Activated naive CD8-positive, alpha-beta T cell treated with anti-CD3 and anti-CD28 coated beads, Interleukin-2, amount 10 ng/mL, durations not matched to agents 7 days and 5 days (primary cell): ENCODE results near the gene CDH1. TPM values are rescaled to one million over a fixed set of nuclear protein-coding genes. Genes with fewer than 3 reads are reported as not detected.
"Not testable (repeated sequence)": the region's sequence is repeated elsewhere in the genome, so short reads cannot be mapped to it uniquely, and the experiment has no call there.

Experiments used
- ATAC-seq: fragments of 150-1000 bp; cut with Tn5 transposase; one replicate; pipeline ENCODE4 v1.10.0; 2021; ENCODE audit warnings: low read depth, moderate library complexity
- POLR2A ChIA-PET: fragments of 350-600 bp; sonication (Branson Sonifier 250); formaldehyde crosslinking; loops from one replicate; lab custom pipeline; 2021; ENCODE audit warnings: antibody characterized with exemption; lab: Charles Lee
- DNase-seq: peaks from one replicate; pipeline ENCODE4 v3.0.0; 2021
- H3K27ac Mint-ChIP-seq: one replicate; pipeline ENCODE4 v1.8.0; 2022; ENCODE audit warnings: mild to moderate bottlenecking, mixed read lengths
- H3K27me3 Mint-ChIP-seq: one replicate; pipeline ENCODE4 v1.8.0; 2022; ENCODE audit warnings: mild to moderate bottlenecking, moderate library complexity, mixed read lengths
- H3K36me3 Mint-ChIP-seq: one replicate; pipeline ENCODE4 v1.8.0; 2021; ENCODE audit warnings: mild to moderate bottlenecking, mixed read lengths
- H3K4me1 Mint-ChIP-seq: one replicate; pipeline ENCODE4 v1.8.0; 2021; ENCODE audit warnings: mixed read lengths
- H3K4me3 Mint-ChIP-seq: one replicate; pipeline ENCODE4 v1.8.0; 2022; ENCODE audit warnings: mild to moderate bottlenecking, moderate library complexity, mixed read lengths
- H3K9me3 Mint-ChIP-seq: one replicate; pipeline ENCODE4 v1.8.0; 2021; ENCODE audit warnings: mixed read lengths
- total RNA-seq, 2 experiments: library from RNA; stranded (reverse); gene quantifications; one replicate each; pipeline ENCODE4 v1.2.3, GENCODE V29; 2021

The CDH1 gene
- total RNA-seq, 2 experiments from 2014 or later = 0.51 to 0.58 TPM

DNA sequence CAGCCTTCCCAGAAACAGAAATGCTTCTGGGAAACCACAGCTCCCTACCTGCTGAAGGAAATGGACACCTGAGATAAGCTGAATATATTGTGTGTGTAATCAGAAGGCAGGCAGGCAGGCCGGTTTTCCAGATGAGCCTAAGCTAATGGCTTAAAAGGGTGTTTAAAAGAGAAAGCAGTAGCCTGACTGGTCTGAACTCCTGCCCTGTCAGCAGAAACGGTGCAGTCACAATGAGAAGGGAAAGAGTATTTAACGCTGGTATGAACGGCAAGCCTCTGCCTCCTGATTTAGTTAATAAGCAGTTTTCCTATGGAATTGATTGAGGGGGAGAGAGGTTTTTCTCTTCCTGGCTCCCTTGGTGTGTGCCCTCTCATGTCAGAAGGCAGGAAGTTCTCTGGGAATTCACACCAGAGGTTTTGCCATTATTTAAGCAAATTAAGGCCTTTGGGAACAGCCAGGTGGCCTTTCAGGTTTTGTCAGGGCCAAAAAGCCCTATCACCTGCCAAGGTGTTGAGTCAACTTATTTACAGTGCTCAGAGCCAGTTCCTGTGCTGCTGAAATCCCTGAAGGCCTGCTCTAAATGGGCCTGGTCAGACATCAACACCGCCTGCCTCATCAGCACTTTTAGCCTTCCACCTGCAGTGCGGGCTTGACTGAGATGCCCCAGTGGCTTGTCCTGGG, 41.6 kb downstream of the CDH1 start:
- no peak for ATAC-seq
- POLR2A ChIA-PET = interaction anchor here (0.5 kb wide), 1 partner anchor 446 kb away, joined by 5 read pairs; no protein-coding TSS in a partner anchor
- no peak for DNase-seq
- Mint-ChIP-seq H3K4me3 (no peak overlapping the region), H3K36me3 (no peaks in the 10 kb centered on the region), H3K27ac (no peak overlapping the region), H3K27me3 (peaks cover 29% of the 10 kb centered on the region), H3K9me3 (no peaks in the 10 kb centered on the region), H3K4me1 (peaks cover 12% of the 10 kb centered on the region)

DNA sequence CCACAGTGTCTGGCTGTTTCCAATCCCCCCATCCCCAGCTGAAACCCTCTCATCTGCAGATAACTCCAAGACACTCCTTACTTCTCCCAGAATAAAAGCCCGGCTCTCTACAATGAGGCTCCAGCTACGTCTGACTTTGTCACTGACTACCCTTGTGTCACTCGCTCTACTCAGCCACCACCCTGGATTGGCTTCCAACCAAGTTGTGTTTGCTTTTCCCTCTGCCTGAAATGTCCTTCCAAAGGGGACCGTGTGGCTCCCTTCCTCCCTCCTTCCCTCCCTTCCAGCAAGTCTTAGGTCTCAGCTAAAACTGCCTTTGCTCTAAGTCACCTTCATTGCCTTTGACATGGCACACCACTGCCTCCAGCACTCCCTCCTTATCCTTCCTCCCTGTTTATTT, 42.8 kb downstream of the CDH1 start:
- H3K27me3 Mint-ChIP-seq = peaks cover 30% of the 10 kb centered on the region
- H3K4me3 Mint-ChIP-seq = no peak overlapping the region
- no peak for DNase-seq
- no peak overlapping the region for H3K27ac Mint-ChIP-seq
- ATAC-seq = no peak
- POLR2A ChIA-PET = no interaction called here
- no peaks in the 10 kb centered on the region for H3K9me3 Mint-ChIP-seq
- peaks cover 12% of the 10 kb centered on the region for H3K4me1 Mint-ChIP-seq
- no peaks in the 10 kb centered on the region for H3K36me3 Mint-ChIP-seq

DNA sequence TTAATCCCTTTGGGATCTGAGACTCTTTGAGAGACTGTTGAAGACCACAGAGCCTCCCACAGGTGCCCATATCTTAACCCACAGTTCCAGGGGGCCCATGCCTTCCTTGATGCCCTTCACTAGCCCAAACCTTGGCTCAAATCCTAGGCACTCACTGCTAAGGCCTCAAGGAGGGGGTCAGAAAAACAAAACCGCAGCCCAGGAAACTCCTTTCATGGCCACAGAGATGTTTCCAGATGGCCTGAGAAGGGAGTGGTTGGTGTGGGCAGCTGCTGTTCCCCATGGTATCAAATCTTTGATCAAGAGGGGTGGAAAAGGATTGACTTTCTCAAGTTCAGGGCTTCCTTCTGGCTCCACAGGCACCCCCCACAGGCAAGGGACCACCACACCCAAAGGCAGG, 44.7 kb downstream of the CDH1 start:
- Mint-ChIP-seq H3K27me3 (peaks cover 20% of the 10 kb centered on the region), H3K36me3 (no peaks in the 10 kb centered on the region), H3K27ac (no peak overlapping the region), H3K4me3 (no peak overlapping the region), H3K9me3 (no peaks in the 10 kb centered on the region), H3K4me1 (peaks cover 7% of the 10 kb centered on the region)
- POLR2A ChIA-PET = no interaction called here
- DNase-seq (no peak), ATAC-seq (no peak)

DNA sequence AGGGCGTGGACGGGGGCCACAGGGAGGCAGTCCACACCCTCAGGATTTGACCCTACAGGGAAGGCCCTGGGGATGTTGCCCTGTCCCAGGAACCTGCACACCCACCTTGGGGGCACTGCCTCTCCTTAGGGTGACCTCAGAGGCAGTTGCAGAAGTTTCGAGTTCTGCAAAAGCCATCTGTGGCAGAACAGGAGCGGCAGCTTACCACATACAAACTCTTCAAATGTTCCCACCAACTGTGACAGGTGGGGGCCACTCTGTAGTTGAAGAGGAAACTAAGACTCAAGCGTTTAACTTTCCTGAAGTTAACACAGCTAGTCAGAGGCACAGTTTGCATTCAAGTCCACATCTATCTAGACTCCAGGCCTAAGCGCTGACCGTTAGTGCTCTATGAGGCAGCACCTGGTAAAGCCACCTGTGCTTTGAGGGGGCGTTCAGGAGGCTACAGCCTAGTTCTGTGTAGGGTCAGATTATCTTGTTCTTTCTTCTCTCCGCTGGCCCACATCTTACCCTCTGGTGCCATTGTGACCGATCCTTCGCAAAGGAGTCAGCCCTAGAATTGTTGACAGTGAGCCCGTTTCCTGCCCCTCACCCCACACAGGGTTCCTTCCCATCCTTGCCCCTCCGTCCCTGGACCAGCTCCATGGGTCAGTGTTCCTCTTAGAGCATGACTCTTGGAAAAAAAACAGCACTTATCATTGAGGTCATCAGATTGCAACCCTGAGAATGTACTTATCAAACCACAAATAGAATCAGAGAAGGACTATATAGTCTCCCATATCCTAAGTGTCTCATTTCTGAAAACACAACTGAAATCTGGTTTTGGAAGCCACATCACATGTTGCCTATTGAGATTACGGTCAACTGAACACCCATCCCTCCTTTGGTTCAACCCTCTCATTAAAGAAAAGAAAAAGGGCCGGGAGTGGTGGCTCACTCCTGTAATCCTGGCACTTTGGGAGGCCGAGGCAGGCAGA, 45.4 kb downstream of the CDH1 start:
- ATAC-seq = peak; percentile 47
- no peak overlapping the region for H3K4me3 Mint-ChIP-seq
- no peaks in the 10 kb centered on the region for H3K36me3 Mint-ChIP-seq
- no peaks in the 10 kb centered on the region for H3K9me3 Mint-ChIP-seq
- POLR2A ChIA-PET = no interaction called here
- no peak for DNase-seq
- H3K27ac Mint-ChIP-seq = no peak overlapping the region
- peaks cover 3% of the 10 kb centered on the region for H3K4me1 Mint-ChIP-seq
- peaks cover 25% of the 10 kb centered on the region for H3K27me3 Mint-ChIP-seq

DNA sequence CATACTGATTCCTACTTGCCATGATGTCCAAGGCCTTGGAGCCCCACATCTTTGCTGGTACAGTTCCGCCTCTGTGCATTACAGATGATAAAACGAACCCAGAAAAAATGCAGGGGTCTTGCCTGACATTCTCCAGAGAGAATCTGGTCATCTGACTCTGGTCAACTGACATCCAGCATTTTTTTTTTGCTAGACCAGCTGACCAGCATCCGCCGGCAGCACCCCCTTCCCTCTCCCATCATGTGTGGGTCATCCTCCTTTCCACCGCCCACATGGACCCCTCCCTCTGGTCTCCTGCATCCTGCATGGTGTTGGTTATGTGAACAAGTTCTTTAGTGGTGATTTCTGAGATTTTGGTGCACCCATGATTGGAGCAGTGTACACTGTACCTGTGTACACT, 47.1 kb downstream of the CDH1 start:
- no peaks in the 10 kb centered on the region for H3K36me3 Mint-ChIP-seq
- H3K4me1 Mint-ChIP-seq = peaks cover 3% of the 10 kb centered on the region
- H3K4me3 Mint-ChIP-seq = no peak overlapping the region
- DNase-seq (no peak), ATAC-seq (no peak)
- H3K27me3 Mint-ChIP-seq = peaks cover 26% of the 10 kb centered on the region
- H3K9me3 Mint-ChIP-seq = no peaks in the 10 kb centered on the region
- POLR2A ChIA-PET = no interaction called here
- H3K27ac Mint-ChIP-seq = no peak overlapping the region

DNA sequence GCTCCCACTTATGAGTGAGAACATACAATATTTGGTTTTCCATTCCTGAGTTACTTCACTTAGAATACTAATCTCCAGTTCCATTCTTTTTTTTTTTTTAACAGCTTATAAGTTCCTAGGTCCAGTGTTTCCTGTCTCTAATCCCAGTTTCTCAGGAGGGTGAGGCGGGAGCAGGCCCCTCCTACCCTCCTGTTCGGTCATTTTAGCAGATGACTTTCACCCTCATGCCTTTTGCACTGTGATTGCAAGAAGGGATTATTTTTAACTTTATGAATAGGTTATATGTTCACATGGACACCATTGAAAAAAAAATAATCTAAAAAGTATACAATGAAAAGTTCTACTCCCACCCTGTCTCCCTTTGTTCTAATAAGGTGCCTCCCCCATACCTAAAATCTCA, 47.6 kb downstream of the CDH1 start:
- H3K36me3 Mint-ChIP-seq = no peaks in the 10 kb centered on the region
- H3K27ac Mint-ChIP-seq = no peak overlapping the region
- POLR2A ChIA-PET = no interaction called here
- no peak overlapping the region for H3K4me3 Mint-ChIP-seq
- no peaks in the 10 kb centered on the region for H3K9me3 Mint-ChIP-seq
- ATAC-seq (no peak), DNase-seq (no peak)
- peaks cover 3% of the 10 kb centered on the region for H3K4me1 Mint-ChIP-seq
- H3K27me3 Mint-ChIP-seq = peaks cover 26% of the 10 kb centered on the region

DNA sequence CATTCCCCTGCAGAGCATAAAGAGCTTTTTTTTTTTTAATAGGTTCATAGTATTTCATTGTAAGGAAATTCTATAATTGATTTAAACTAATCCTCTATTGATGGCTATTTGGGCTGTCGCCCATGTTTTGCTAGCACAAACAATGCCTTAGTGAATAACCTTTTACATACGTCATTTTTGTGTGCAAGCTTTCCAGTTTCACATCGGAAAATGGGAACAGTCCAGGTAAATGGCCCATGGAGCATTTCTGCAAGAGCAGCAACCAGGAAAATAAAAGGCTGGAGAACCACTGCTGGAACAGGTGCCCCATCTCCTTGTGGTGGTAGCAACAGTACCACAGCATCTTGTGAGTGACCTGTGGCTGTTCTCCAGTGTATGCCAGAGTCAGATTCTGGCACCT, 48.6 kb downstream of the CDH1 start:
- Mint-ChIP-seq H3K36me3 (no peaks in the 10 kb centered on the region), H3K4me3 (no peak overlapping the region), H3K27ac (no peak overlapping the region), H3K4me1 (peaks cover 3% of the 10 kb centered on the region), H3K27me3 (peaks cover 26% of the 10 kb centered on the region), H3K9me3 (no peaks in the 10 kb centered on the region)
- ATAC-seq (no peak), DNase-seq (no peak)
- POLR2A ChIA-PET = no interaction called here

DNA sequence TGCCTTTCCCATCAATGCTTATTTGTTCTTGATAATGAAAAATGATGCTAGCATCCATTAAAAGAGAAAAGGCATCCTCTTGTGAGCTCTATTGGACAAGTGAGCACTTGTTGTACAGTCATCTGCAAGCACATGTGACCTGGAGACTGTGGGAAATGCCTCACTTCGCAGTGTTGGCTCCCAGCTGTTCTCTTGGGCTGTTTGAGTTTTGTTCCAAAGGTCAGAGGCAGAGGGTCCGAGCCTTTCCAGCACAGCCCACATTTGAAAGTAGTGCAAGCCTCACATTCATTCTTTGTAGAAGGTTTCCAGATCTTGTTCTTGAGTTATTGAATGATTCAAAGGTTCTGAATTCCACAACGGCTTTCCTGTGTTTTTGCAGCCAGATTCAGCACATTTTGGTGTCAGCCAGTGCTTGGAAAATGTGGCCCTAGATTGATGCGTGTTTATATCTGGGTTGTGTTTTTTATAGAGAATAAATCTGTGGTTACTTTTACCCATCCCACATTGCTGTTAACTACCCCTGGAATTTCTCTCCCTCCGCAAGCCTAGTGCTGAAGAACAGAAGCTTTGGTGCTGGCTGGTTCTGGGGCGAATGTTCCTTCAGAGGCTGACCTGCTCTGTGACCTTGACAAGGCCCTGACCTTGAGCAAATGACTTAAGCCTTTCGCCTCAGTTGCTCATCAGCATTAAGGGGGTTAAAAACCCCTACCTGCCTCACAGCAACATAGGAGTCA, 49.8 kb downstream of the CDH1 start:
- H3K4me1 Mint-ChIP-seq = peaks cover 3% of the 10 kb centered on the region
- no peak for ATAC-seq
- POLR2A ChIA-PET = no interaction called here
- H3K9me3 Mint-ChIP-seq = no peaks in the 10 kb centered on the region
- H3K36me3 Mint-ChIP-seq = no peaks in the 10 kb centered on the region
- DNase-seq = no peak
- H3K27me3 Mint-ChIP-seq = peaks cover 26% of the 10 kb centered on the region
- H3K27ac Mint-ChIP-seq = no peak overlapping the region
- no peak overlapping the region for H3K4me3 Mint-ChIP-seq

DNA sequence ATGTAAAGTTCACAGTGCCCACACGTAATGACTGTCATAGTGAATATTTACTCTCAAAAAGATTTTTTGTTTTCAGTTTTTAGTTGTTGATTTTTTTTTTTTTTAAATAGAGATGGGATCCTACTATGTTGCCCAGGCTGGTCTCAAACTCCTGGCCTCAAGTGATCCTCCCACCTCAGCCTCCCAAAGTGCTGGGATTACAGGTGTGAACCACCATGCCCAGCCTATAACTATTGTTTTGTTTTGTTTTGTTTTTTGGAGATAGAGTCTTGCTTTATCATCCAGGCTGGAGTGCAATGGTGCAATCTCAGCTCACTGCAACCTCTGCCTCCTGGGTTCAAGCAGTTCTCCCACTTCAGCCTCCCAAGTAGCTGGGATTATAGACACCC, 50.3 kb downstream of the CDH1 start:
- H3K27me3 Mint-ChIP-seq = peaks cover 26% of the 10 kb centered on the region
- DNase-seq, H3K9me3 Mint-ChIP-seq, H3K36me3 Mint-ChIP-seq, ATAC-seq, POLR2A ChIA-PET, H3K4me3 Mint-ChIP-seq, H3K4me1 Mint-ChIP-seq, H3K27ac Mint-ChIP-seq: not testable (repeated sequence)

DNA sequence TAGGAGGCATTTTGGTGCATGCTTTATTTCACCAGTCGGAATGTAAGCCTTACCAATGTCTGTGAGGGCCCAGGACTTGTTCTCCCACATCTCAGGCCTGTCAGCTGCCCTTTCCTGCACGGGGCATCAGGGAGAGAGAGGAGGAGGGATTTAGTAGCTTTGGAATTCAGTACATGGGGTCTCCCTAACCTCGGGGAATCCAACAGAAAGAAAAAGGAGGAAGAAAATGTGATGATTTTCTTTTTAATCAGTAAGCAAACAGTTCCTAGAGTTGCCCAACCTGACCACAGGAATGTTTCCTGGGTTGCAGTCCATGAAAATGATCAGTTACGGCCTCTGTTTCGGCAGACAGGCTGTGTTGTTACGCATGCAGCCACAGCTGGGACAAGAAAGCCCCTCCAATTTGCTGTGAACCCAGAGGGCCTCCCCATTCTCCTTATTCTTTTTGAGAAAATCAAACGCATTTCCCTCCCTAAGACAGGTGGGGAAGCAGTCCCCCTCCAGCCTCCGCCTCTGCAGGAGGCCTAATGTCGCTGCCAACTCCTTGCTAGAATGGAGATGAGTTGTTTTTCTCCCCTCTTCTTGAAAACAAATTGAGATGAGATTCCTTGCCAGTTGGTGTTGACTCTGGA, 53.2 kb downstream of the CDH1 start:
- Mint-ChIP-seq H3K27me3 (peaks cover 14% of the 10 kb centered on the region), H3K4me3 (no peak overlapping the region), H3K4me1 (no peaks in the 10 kb centered on the region), H3K9me3 (no peaks in the 10 kb centered on the region), H3K36me3 (no peaks in the 10 kb centered on the region), H3K27ac (no peak overlapping the region)
- no peak for DNase-seq
- POLR2A ChIA-PET = no interaction called here
- no peak for ATAC-seq

DNA sequence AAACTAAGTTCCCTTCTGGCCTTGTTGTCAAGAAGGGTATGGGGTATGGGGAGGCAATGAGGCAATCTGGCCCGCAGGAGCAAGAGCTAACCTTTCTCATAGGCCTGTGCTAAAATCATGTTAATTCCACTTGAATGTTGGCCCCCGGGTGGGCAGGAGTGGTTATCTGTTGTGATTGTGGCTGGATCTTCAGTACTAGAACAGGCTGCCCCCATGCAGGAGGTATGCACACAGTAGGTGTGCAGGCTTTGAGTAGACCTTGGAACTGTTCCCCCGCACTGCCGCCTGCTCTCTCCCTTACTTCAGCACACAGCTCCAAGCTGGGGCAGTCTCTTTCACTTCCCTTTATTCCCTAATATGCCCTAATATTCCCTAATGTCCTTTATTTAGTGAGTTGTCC, 53.9 kb downstream of the CDH1 start:
- no peak for ATAC-seq
- no peak overlapping the region for H3K4me3 Mint-ChIP-seq
- no peaks in the 10 kb centered on the region for H3K9me3 Mint-ChIP-seq
- peak overlapping the region; percentile 26 for H3K27ac Mint-ChIP-seq
- DNase-seq = no peak
- H3K4me1 Mint-ChIP-seq = no peaks in the 10 kb centered on the region
- H3K36me3 Mint-ChIP-seq = no peaks in the 10 kb centered on the region
- POLR2A ChIA-PET = no interaction called here
- peaks cover 14% of the 10 kb centered on the region for H3K27me3 Mint-ChIP-seq

DNA sequence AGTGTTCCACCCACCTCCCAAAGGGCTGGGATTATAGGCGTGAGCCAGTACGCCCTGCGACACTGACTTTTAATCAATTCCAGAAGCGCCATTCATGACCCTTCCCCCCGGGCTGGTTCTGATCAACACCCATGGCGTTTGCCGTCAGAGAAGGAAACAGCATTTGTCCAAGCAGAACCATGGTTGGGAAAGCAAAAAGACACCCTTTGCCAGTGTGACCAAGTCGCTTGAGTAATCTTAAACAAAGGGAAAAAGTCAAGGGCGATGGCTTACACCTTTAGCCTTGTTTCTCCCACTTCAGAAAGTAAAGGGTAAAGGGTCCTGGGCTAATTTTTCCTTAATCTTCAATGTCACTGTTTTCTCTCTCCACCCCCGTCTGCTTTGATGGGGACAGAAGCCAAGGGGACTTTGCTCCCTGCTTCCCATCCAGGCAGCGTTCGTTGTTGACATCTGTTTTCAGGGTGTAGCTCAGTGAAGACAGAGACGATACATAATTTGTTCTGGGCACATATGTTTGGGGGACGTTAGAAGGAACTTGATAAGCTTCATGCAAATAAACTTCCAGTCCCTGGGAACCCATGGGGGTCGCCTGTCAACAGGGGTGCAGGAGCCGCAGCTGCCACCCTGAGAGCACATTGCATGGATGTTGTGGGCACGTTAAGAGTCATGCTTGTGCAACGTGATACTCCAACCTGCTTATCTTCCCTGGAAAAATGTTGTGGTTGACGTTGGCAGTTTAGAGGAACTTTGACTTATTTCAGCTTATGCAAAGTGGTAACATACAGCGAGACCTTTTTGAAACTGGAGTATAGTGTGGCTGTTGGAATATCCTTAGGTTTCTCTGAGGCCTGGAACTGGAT, 55.6 kb downstream of the CDH1 start:
- Mint-ChIP-seq H3K27me3 (peaks cover 6% of the 10 kb centered on the region), H3K27ac (no peak overlapping the region), H3K4me3 (no peak overlapping the region), H3K4me1 (no peaks in the 10 kb centered on the region), H3K36me3 (no peaks in the 10 kb centered on the region), H3K9me3 (no peaks in the 10 kb centered on the region)
- DNase-seq = no peak
- no peak for ATAC-seq
- POLR2A ChIA-PET = no interaction called here
